Uterus (tissue), 2 donors: Measurements from ENCODE around the gene MDFIC.

ENCODE experiments used
- POLR2A ChIP-seq, 2 donors: fragments of 450-650 bp; IDR thresholded peaks; one replicate each; pipeline ENCODE4 v1.6.1; 2016; ENCODE audit warnings: antibody characterized with exemption in 2 of 2, mild to moderate bottlenecking in 1 of 2, moderate library complexity in 1 of 2
- TF ChIP-seq, protein P1 (sequence below), 4 experiments: fragments of 200-600 bp in 2 of 4; fragments of 450-650 bp in 2 of 4; sonication (generic) in 2 of 4; IDR thresholded peaks; one replicate each; pipeline ENCODE4 v1.5.1; 2016 to 2019; ENCODE audit warnings: antibody characterized with exemption in 4 of 4, mild to moderate bottlenecking in 2 of 4, moderate library complexity in 1 of 4

DNA sequence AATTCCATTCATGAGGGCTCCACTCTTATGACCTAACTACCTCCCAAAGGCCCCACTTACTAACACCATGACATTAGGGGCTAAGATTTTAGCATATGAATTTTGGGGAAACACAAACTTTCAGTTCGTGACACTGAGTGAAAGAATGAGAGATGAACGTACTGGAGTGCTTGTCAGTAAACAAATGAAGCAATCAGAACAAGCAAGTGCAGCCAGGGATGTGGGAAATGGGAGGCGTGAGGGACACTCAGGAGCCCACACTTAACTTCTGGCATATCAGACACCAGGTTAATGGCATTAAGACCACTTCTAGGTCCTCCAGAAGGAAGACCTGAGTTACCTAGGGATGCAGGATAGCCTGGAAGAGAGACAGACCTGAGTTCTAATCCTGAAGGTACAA is 2.3 kb upstream of the MDFIC start:
- TF ChIP-seq, protein P1, sequence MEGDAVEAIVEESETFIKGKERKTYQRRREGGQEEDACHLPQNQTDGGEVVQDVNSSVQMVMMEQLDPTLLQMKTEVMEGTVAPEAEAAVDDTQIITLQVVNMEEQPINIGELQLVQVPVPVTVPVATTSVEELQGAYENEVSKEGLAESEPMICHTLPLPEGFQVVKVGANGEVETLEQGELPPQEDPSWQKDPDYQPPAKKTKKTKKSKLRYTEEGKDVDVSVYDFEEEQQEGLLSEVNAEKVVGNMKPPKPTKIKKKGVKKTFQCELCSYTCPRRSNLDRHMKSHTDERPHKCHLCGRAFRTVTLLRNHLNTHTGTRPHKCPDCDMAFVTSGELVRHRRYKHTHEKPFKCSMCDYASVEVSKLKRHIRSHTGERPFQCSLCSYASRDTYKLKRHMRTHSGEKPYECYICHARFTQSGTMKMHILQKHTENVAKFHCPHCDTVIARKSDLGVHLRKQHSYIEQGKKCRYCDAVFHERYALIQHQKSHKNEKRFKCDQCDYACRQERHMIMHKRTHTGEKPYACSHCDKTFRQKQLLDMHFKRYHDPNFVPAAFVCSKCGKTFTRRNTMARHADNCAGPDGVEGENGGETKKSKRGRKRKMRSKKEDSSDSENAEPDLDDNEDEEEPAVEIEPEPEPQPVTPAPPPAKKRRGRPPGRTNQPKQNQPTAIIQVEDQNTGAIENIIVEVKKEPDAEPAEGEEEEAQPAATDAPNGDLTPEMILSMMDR (IDR thresholded peaks at IDR 0.05) = no peak
- no peak for TF ChIP-seq POLR2A (IDR thresholded peaks at IDR 0.05)
